NCI-H1436 (cell line): ENCODE data around the gene ENTR1.
"Not testable (repeated sequence)": the region's sequence is repeated elsewhere in the genome, so short reads cannot be mapped to it uniquely, and the experiment has no call there.

Experiments
- DNase-seq: peaks from one replicate; lab custom pipeline; 2025; lab: John Stamatoyannopoulos, UW

ENTR1 gene

GRCh38 chr9:136419092-136419420 lies 8.6 kb upstream of the ENTR1 start:
- no peak for DNase-seq

- DNase-seq, result no peak
Measured at GRCh38 chr9:136418182-136419091, 8.0 kb upstream of the ENTR1 start.

- no peak for DNase-seq
Measured at GRCh38 chr9:136416914-136417313, 6.5 kb upstream of the ENTR1 start.

- no peak for DNase-seq
Measured at GRCh38 chr9:136416427-136416826, 6.0 kb upstream of the ENTR1 start.

- no peak for DNase-seq
Measured at GRCh38 chr9:136412962-136413361, 2.5 kb upstream of the ENTR1 start.

- no peak for DNase-seq
Measured at GRCh38 chr9:136411378-136411777, 964 bp upstream of the ENTR1 start.

GRCh38 chr9:136409557-136410455 lies 608 bp downstream of the ENTR1 start:
- DNase-seq, result no peak

GRCh38 chr9:136407911-136408310 lies 2.5 kb downstream of the ENTR1 start:
- DNase-seq, result no peak

GRCh38 chr9:136407061-136407460 lies 3.4 kb downstream of the ENTR1 start:
- DNase-seq, result not testable (repeated sequence)

- DNase-seq, result not testable (repeated sequence)
Measured at GRCh38 chr9:136405904-136406303, 4.5 kb downstream of the ENTR1 start.

- DNase-seq, result no peak
Measured at GRCh38 chr9:136405481-136405880, 4.9 kb downstream of the ENTR1 start.

- no peak for DNase-seq
Measured at GRCh38 chr9:136404801-136405136, 5.6 kb downstream of the ENTR1 start.

GRCh38 chr9:136403915-136404800 lies 6.3 kb downstream of the ENTR1 start:
- no peak for DNase-seq

- DNase-seq, result no peak
Measured at GRCh38 chr9:136403538-136403914, 6.9 kb downstream of the ENTR1 start.

- no peak for DNase-seq
Measured at GRCh38 chr9:136402067-136402466, 8.3 kb downstream of the ENTR1 start.

- no peak for DNase-seq
Measured at GRCh38 chr9:136401173-136401922, 9.1 kb downstream of the ENTR1 start.

GRCh38 chr9:136400038-136400834 lies 10.2 kb downstream of the ENTR1 start, which contains the start of gene SNAPC4:
TSS of gene SNAPC4 (minus strand) at chr9:136400170. CDS start at chr9:136398428, 1,742 bp downstream.
- DNase-seq, result peak; percentile 84

- DNase-seq, result no peak
Measured at GRCh38 chr9:136399176-136400037, 11.0 kb downstream of the ENTR1 start.

- DNase-seq, result no peak
Measured at GRCh38 chr9:136398286-136398685, 12.1 kb downstream of the ENTR1 start.
